HEK293 (cell line): ENCODE results near the gene KLHL12.

Experiments
- GFI1B ChIP-seq: fragments of 450-650 bp; formaldehyde crosslinking; IDR thresholded peaks from 2 replicates; pipeline ENCODE4 v1.5.1; 2016; ENCODE audit warnings: missing biosample characterization, missing genetic modification characterization
- KLF17 ChIP-seq: fragments of 450-650 bp; formaldehyde crosslinking; IDR thresholded peaks from 2 replicates; pipeline ENCODE4 v1.5.1; 2016; ENCODE audit warnings: missing biosample characterization, missing genetic modification characterization
- PATZ1 ChIP-seq: fragments of 450-650 bp; formaldehyde crosslinking; IDR thresholded peaks from 2 replicates; pipeline ENCODE4 v1.5.1; 2016; ENCODE audit warnings: missing biosample characterization, missing genetic modification characterization
- TCF7L2 ChIP-seq: IDR thresholded peaks from 2 replicates; pipeline ENCODE4 v1.6.1; 2011; ENCODE audit warnings: low read depth, mild to moderate bottlenecking, inconsistent platforms, low read length, moderate library complexity, borderline replicate concordance
- TF ChIP-seq, protein P1 (sequence below): fragments of 450-650 bp; formaldehyde crosslinking; IDR thresholded peaks from 2 replicates; pipeline ENCODE4 v1.5.1; 2016; ENCODE audit warnings: missing biosample characterization, missing genetic modification characterization

DNA sequence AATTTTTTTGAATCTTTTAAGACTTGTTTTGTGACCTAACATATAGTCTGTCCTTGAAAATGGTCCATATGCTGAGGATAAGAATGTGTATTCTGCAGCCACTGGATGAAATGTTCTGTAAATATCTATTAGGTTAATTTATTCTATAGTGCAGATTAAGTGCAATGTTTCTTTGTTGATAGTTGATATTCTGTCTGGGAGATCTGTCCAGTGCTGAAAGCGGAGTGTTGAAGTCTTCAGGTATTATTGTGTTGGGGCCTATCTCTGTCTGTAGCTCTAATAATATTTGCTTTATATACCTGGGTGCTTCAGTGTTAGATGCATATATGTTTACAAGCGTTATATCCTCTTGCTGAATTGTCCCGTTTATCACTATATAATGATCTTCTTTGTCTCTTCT is 7.7 kb upstream of the KLHL12 start:
- TF ChIP-seq TCF7L2 (no peak), GFI1B (tag by site-specific recombination) (no peak), KLF17 (tag by site-specific recombination) (no peak), PATZ1 (tag by site-specific recombination) (no peak)
- TF ChIP-seq, protein P1, sequence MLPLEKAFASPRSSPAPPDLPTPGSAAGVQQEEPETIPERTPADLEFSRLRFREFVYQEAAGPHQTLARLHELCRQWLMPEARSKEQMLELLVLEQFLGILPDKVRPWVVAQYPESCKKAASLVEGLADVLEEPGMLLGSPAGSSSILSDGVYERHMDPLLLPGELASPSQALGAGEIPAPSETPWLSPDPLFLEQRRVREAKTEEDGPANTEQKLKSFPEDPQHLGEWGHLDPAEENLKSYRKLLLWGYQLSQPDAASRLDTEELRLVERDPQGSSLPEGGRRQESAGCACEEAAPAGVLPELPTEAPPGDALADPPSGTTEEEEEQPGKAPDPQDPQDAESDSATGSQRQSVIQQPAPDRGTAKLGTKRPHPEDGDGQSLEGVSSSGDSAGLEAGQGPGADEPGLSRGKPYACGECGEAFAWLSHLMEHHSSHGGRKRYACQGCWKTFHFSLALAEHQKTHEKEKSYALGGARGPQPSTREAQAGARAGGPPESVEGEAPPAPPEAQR (tag by site-specific recombination) = no peak
